Activated CD4-positive, alpha-beta T cell treated with anti-CD3 and anti-CD28 coated beads, Interleukin-10, Interleukin-2, amounts not matched to agents 100 ng/mL and 50 ng/mL, durations not matched to agents 16 hours and 8 hours (primary cell): ENCODE data around the gene CAP1.
A peak's percentile ranks its signal among the peaks of the same experiment; 100 is the strongest.

Experiments used
- DNase-seq: peaks from one replicate; pipeline ENCODE4 v3.0.0-alpha.2; 2020

Gene CAP1

GRCh38 chr1:40059338-40059959 lies 18.9 kb downstream of the CAP1 start:
- DNase-seq, result peak; percentile 84

GRCh38 chr1:40059960-40060750 lies 19.6 kb downstream of the CAP1 start:
- DNase-seq, result peak; percentile 36

GRCh38 chr1:40064797-40065499 lies 24.4 kb downstream of the CAP1 start:
- no peak for DNase-seq

- no peak for DNase-seq
Observed at GRCh38 chr1:40067023-40067422, 26.5 kb downstream of the CAP1 start.

GRCh38 chr1:40067851-40068250 lies 27.3 kb downstream of the CAP1 start:
- DNase-seq, result no peak

- no peak for DNase-seq
Observed at GRCh38 chr1:40072142-40072541, 31.6 kb downstream of the CAP1 start.

GRCh38 chr1:40073062-40073461 lies 32.5 kb downstream of the CAP1 start:
- no peak for DNase-seq

GRCh38 chr1:40075266-40075665 lies 34.7 kb downstream of the CAP1 start:
- no peak for DNase-seq

GRCh38 chr1:40076895-40077312 lies 36.4 kb downstream of the CAP1 start:
- DNase-seq, result no peak

- DNase-seq, result peak; percentile 72
Observed at GRCh38 chr1:40078512-40079333, 38.2 kb downstream of the CAP1 start.

GRCh38 chr1:40079774-40080400 lies 39.4 kb downstream of the CAP1 start:
- peak; percentile 34 for DNase-seq

GRCh38 chr1:40081871-40082270 lies 41.3 kb downstream of the CAP1 start:
- no peak for DNase-seq

GRCh38 chr1:40084750-40085149 lies 44.2 kb downstream of the CAP1 start:
- peak; percentile 59 for DNase-seq

GRCh38 chr1:40090652-40091355 lies 50.3 kb downstream of the CAP1 start:
- no peak for DNase-seq

- no peak for DNase-seq
Observed at GRCh38 chr1:40092241-40092640, 51.7 kb downstream of the CAP1 start.

GRCh38 chr1:40092706-40093639 lies 52.4 kb downstream of the CAP1 start:
- DNase-seq, result no peak

- no peak for DNase-seq
Observed at GRCh38 chr1:40094466-40095110, 54.1 kb downstream of the CAP1 start.

- peak; percentile 20 for DNase-seq
Observed at GRCh38 chr1:40095806-40096205, 55.3 kb downstream of the CAP1 start.

GRCh38 chr1:40096646-40096976 lies 56.1 kb downstream of the CAP1 start:
- no peak for DNase-seq
